HS-5 (cell line): Measurements from ENCODE around the gene PRDM2.

Experiments used
- DNase-seq: peaks from one replicate; pipeline ENCODE4 v3.0.0-alpha.2; 2012; ENCODE audit warnings: low read depth

The PRDM2 gene

GRCh38 chr1:13842497-13842896 lies 142.5 kb downstream of the PRDM2 start:
- DNase-seq: no peak

- no peak for DNase-seq
Measured at GRCh38 chr1:13851726-13852125, 151.7 kb downstream of the PRDM2 start.

- no peak for DNase-seq
Measured at GRCh38 chr1:13855554-13855953, 155.6 kb downstream of the PRDM2 start.

- DNase-seq: no peak
Measured at GRCh38 chr1:13860031-13860430, 160.0 kb downstream of the PRDM2 start.

GRCh38 chr1:13864760-13865159 lies 164.8 kb downstream of the PRDM2 start:
- DNase-seq: no peak

- DNase-seq: no peak
Measured at GRCh38 chr1:13865851-13866250, 165.9 kb downstream of the PRDM2 start.

- DNase-seq: no peak
Measured at GRCh38 chr1:13867603-13868002, 167.6 kb downstream of the PRDM2 start.

GRCh38 chr1:13869172-13869797 lies 169.3 kb downstream of the PRDM2 start:
- DNase-seq: no peak

- no peak for DNase-seq
Measured at GRCh38 chr1:13871413-13871812, 171.4 kb downstream of the PRDM2 start.

GRCh38 chr1:13871886-13872285 lies 171.9 kb downstream of the PRDM2 start:
- no peak for DNase-seq

GRCh38 chr1:13873032-13873431 lies 173.0 kb downstream of the PRDM2 start:
- no peak for DNase-seq
